Measurements from ENCODE around the gene PRSS57. TPM values are rescaled to one million over a fixed set of nuclear protein-coding genes. Genes with fewer than 3 reads are reported as not detected.

Gene PRSS57
- total RNA-seq, 1 experiment from 2014 or later, result not detected

DNA sequence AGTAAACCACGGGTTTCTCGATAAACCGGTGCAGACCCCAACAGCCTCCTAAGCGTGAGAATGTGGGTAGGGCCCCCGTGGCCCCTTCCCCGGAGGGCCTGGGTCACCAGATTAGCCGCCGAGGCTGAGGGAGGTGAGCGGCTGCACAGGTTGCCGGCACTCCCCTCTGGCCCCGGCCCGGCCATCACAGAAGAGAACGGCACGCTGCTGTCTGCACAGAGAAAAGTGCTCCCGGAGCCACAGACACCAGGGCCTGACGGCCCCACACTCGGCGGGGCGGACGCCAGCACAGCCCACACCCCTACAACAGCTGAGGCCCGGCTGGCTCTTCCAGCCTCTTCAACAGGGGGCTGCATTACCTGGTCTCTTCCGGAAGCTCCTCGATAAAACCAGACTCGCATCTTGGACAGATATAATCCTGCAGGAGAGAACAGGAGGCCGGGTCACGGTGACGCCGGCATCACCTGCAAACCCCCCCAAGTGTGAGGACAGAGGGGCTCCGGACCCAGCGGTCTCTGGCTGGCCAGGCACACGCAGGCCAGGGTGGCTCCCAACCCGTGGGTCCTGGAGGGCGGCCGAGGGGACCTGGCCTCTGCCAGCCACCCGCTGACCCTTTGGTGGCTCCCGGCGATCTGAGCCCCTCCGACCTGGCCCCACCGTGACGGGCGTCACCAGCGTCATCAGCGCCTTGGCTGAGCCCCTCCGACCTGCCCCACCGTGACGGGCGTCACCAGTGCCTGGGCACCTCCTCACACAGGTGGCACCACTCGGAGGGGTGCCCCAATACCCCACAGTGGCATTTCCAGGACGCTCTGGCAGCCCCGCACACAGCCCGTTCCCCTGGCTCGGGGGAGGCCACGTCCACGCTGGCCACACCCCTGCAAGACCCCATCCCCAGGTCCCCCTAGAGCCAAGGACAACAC, 42.5 kb downstream of the PRSS57 start:
- DNase-seq (ENCODE audit: low spot score), result no peak

- no peak for DNase-seq (ENCODE audit: low spot score)
These were observed 43.3 kb downstream of the PRSS57 start for GRCh38 chr19:651991-652390.

DNA sequence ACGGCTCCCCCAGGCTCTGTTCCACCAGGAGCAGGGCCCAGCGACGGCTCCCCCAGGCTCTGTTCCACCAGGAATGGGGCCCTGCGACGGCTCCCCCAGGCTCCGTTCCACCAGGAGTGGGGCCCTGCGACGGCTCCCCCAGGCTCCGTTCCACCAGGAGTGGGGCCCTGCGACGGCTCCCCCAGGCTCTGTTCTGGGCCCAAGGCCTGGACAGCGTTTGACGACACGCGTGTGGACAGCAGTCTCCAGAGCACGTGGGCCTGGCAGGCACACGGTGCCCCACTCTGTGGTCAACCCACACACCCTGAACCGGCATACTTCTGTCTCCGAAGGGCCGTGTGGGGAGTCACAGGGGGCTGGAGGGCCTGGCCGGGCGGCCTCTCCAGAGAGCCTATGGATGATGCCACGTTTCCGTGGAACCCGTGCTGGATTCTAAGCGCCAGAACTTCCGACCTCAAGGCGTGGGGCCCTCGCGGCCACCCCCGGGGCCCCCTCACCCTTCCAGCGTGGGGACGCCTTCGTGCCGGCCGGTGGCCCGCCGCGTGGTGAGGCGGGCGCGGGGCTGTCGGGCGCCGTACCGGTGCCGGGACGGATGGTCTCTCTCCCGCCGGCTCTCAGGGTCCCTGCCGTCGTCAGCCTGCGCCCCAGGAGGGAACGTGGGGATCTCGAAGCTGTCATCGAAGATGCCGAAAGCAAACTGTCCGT, 44.0 kb downstream of the PRSS57 start:
- DNase-seq (ENCODE audit: low spot score), result no peak

- DNase-seq (ENCODE audit: low spot score), result no peak
These were observed 45.1 kb downstream of the PRSS57 start for GRCh38 chr19:650121-650520.

GRCh38 chr19:648904-649801, 46.1 kb downstream of the PRSS57 start:
- no peak for DNase-seq (ENCODE audit: low spot score)

DNA sequence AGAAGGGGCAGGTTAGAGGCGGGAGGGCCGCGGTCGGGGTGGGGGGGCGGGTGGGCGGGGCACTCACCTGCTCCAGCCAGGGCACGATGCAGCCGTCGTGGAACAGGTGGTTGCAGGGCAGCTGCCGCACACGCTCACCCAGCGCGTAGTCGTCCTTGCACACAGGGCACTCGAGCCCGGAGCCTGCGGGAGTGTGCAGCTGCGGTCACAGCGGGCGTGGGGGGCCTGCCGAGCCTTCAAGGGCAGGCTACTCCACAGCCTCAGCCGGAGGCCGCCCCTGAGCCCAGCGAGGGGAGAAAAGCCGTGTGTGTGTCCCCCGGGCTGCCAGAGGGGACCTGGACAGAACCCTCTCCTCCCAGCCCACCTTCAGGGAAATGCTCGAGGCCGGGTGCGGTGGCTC, 46.9 kb downstream of the PRSS57 start:
- DNase-seq (ENCODE audit: low spot score), result no peak

- no peak for DNase-seq (ENCODE audit: low spot score)
These were observed 47.5 kb downstream of the PRSS57 start for GRCh38 chr19:647566-648284.

GRCh38 chr19:646779-647565, 48.3 kb downstream of the PRSS57 start:
- DNase-seq (ENCODE audit: low spot score), result no peak

GRCh38 chr19:645912-646778, 49.1 kb downstream of the PRSS57 start:
- DNase-seq (ENCODE audit: low spot score), result no peak

- no peak for DNase-seq (ENCODE audit: low spot score)
These were observed 50.5 kb downstream of the PRSS57 start for GRCh38 chr19:644789-645188.

DNA sequence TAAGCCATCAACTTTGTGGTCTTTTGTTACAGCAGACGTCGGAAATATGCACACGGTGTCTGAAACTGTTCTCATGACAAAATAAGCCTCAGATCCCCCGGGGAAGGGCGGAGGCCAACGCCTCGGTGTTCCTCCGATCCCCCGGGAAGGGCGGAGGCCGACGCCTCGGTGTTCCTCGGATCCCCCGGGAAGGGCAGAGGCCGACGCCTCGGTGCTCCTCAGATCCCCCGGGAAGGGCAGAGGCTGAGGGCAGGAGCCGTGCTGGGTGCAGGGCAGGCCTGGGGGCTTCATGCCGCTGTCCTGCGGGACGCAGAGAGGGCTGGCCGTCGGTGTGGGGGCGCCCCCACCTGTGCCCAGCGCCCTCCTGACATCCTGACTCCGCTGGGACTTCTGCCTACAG, 50.9 kb downstream of the PRSS57 start:
- no peak for DNase-seq (ENCODE audit: low spot score)

GRCh38 chr19:643736-644135, 51.5 kb downstream of the PRSS57 start:
- DNase-seq (ENCODE audit: low spot score), result no peak

DNA sequence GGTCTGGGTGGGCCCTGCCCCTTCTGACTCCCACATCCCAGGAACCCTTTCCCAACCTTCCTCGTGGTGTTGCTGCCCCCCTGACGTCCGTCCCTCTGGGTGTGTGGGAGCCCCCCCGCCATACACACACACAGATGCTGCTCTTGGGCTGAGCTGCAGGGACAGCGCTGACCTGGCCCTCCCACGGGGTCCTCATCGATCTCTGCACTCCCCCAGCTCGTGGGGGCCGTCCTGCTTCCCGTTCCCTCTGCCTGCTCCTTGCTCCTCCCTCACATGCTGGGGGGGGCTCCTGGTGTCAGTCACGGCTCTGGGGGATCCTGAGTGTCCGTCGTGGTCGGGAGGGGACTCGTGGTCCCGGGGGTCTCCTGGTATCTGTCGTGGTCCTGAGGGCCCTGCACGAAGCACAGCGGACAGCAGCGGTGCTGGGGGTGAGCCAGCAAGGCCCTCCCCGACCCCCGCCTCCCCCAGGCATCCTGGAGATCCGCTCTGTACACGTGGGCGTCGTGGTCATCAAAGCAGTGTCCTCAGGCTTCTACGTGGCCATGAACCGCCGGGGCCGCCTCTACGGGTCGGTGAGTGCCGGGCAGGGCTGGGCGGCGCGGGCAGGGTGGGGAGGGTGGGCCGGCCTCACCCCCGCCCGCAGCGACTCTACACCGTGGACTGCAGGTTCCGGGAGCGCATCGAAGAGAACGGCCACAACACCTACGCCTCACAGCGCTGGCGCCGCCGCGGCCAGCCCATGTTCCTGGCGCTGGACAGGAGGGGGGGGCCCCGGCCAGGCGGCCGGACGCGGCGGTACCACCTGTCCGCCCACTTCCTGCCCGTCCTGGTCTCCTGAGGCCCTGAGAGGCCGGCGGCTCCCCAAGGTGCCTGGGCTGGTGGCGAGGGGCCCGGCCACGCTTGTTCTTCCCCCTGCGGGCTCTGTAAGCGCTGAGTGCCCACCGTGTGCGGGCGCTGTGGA, 52.2 kb downstream of the PRSS57 start:
- no peak for DNase-seq (ENCODE audit: low spot score)

DNA sequence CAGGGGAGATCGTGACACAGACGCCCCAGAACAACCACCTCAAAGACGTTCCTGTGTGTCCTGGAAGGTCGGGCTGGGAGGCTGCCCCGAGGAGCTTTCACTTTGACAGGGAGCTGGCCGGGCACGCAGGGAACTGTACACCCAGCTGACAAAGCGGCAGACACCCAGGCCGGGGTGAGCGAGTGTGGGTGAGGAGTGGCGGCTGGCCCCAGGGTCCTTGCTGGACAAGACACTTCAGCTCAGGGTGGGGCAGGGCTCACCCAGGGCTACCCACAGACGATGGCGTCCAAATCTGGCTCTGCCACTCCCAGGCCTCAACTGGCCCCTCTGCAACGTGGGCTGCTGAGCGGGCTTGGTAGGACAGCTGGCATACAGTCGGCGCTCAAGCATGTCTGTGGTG, 53.5 kb downstream of the PRSS57 start:
- no peak for DNase-seq (ENCODE audit: low spot score)

- no peak for DNase-seq (ENCODE audit: low spot score)
These were observed 54.6 kb downstream of the PRSS57 start for GRCh38 chr19:640606-641189.

GRCh38 chr19:640161-640558, 55.1 kb downstream of the PRSS57 start:
- no peak for DNase-seq (ENCODE audit: low spot score)

- peak; percentile 73 for DNase-seq (ENCODE audit: low spot score)
These were observed 55.7 kb downstream of the PRSS57 start, which contains the start of gene FGF22 for GRCh38 chr19:639253-640160. Gene FGF22, plus strand, starts transcription at chr19:639879. Its CDS starts 47 bp downstream, at chr19:639926.

All from HT-29 (cell line).